Left renal cortex interstitium (tissue), 4 donors: ENCODE data around the gene GARS1. TPM values are rescaled to one million over a fixed set of nuclear protein-coding genes. Genes with fewer than 3 reads are reported as not detected.

Experiments used
- DNase-seq, 4 donors: peaks; one replicate each; pipeline ENCODE4 v3.0.0-alpha.2; 2013; ENCODE audit warnings: low read depth in 4 of 4, low spot score in 2 of 4, missing footprints in 1 of 4
- polyA plus RNA-seq, 4 donors: library from polyadenylated mRNA; unstranded; fragments of 120-200 nt; gene quantifications; one replicate each; pipeline ENCODE4 v1.2.1, GENCODE V29; 2013; ENCODE audit not compliant: insufficient read length in 4 of 4

The GARS1 gene
- polyA plus RNA-seq, 4 donors: 81.4 to 103 (median 92.7) TPM

- no peak for DNase-seq
Measured at GRCh38 chr7:30674420-30674819, 79.7 kb downstream of the GARS1 start.

GRCh38 chr7:30674876-30675275 lies 80.2 kb downstream of the GARS1 start:
- no peak for DNase-seq

- DNase-seq: no peak
Measured at GRCh38 chr7:30678805-30679204, 84.1 kb downstream of the GARS1 start.

- DNase-seq: no peak
Measured at GRCh38 chr7:30679664-30680063, 85.0 kb downstream of the GARS1 start.

- DNase-seq: no peak
Measured at GRCh38 chr7:30681331-30681797, 86.7 kb downstream of the GARS1 start.

- DNase-seq: no peak
Measured at GRCh38 chr7:30681815-30682211, 87.1 kb downstream of the GARS1 start.

GRCh38 chr7:30682212-30683083 lies 87.8 kb downstream of the GARS1 start, which contains the start of gene CRHR2:
TSS of gene CRHR2 (minus strand) at chr7:30682456. CDS start at chr7:30682280, 176 bp downstream.
- no peak for DNase-seq

GRCh38 chr7:30683306-30683705 lies 88.6 kb downstream of the GARS1 start:
- no peak for DNase-seq

Other genes with a start within 250 kb of the GARS1 start
- 10 to 100 TPM in 1 of 4 donors, 1 to 10 TPM in 3; 6.4 to 12.1 (median 9.6) TPM for gene NOD1, start 116.1 kb upstream of the GARS1 start, polyA plus RNA-seq
- 10 to 100 TPM; 64.1 to 82.2 (median 70.2) TPM for gene GGCT, start 90.0 kb upstream of the GARS1 start, polyA plus RNA-seq
- gene CRHR2, start 87.6 kb downstream of the GARS1 start, polyA plus RNA-seq: under 1 TPM in 3 of 4 donors, not detected in 1; 0.06 to 0.32 (median 0.09) TPM
- gene INMT, start 157.3 kb downstream of the GARS1 start, polyA plus RNA-seq: 1 to 10 TPM; 1.3 to 2.5 (median 1.8) TPM
- gene MINDY4, start 176.5 kb downstream of the GARS1 start, polyA plus RNA-seq: 10 to 100 TPM in 3 of 4 donors, 1 to 10 TPM in 1; 9.9 to 14.8 (median 10.2) TPM